AG04450 (cell line): ENCODE results near the gene CNRIP1. TPM values are rescaled to one million over a fixed set of nuclear protein-coding genes. Genes with fewer than 3 reads are reported as not detected.

ENCODE experiments used
- CTCF ChIA-PET: fragments of 300-600, 350-600 bp; formaldehyde crosslinking; extraction: SDS; loops from one replicate; lab custom pipeline; 2022; ENCODE audit warnings: antibody characterized with exemption, inconsistent platforms; lab: Charles Lee
- POLR2A ChIA-PET: fragments of 350-600 bp; formaldehyde crosslinking; extraction: SDS; loops from one replicate; lab custom pipeline; 2021; ENCODE audit warnings: antibody characterized with exemption, inconsistent platforms; lab: Yijun Ruan, JAX
- DNase-seq: peaks from one replicate; pipeline ENCODE4 v3.0.0-alpha.2; 2011; ENCODE audit warnings: low read depth, low spot score
- H3K27ac ChIP-seq: one replicate; pipeline ENCODE4 v1.5.1; 2012; ENCODE audit warnings: low read depth, low read length, control low read depth
- H3K27me3 ChIP-seq: one replicate; pipeline ENCODE4 v1.6.0; 2012; ENCODE audit warnings: low read length; ENCODE audit not compliant: control insufficient read depth, insufficient read depth
- H3K4me3 ChIP-seq: 2 replicates; pipeline ENCODE4 v1.5.1; 2011; ENCODE audit warnings: mild to moderate bottlenecking, low read depth, low read length, control low read depth
- H3K9me3 ChIP-seq: 2 replicates; pipeline ENCODE4 v1.5.1; 2012; ENCODE audit warnings: low read length; ENCODE audit not compliant: control insufficient read depth, insufficient read depth
- polyA plus RNA-seq: library from polyadenylated mRNA; depleted of rRNA; stranded (reverse); fragments of >200 nt; gene quantifications from 2 replicates; pipeline ENCODE4 v1.2.3, GENCODE V29; 2011
- TF ChIP-seq, protein P1 (sequence below): IDR thresholded peaks from 2 replicates; pipeline ENCODE4 v1.5.1; 2011; ENCODE audit warnings: low read depth, low read length, control low read depth, inconsistent platforms

The CNRIP1 gene
- polyA plus RNA-seq, 1 experiment, result 61.6 TPM

DNA sequence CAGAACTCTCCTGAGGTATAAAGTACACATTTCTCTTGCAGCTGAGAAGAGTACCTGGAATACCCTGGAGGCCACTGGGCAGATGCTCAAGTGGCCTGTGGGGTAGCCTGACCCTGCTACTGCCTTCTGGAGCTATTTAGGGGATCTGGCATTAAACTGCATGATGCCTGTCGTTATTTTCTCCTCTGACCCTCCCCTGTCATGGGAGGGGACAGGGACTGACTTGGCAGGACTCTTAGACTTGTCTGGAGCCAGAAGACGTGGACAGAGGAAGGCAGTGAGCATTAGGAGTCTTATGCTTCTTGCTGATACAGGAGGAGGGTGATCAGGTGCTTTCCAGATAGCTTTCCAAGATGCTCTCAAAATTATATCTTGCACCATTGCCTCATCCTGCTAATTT is 24.8 kb downstream of the CNRIP1 start:
- DNase-seq, result no peak
- H3K9me3 ChIP-seq, result no peaks in the 10 kb centered on the region
- TF ChIP-seq, protein P1, sequence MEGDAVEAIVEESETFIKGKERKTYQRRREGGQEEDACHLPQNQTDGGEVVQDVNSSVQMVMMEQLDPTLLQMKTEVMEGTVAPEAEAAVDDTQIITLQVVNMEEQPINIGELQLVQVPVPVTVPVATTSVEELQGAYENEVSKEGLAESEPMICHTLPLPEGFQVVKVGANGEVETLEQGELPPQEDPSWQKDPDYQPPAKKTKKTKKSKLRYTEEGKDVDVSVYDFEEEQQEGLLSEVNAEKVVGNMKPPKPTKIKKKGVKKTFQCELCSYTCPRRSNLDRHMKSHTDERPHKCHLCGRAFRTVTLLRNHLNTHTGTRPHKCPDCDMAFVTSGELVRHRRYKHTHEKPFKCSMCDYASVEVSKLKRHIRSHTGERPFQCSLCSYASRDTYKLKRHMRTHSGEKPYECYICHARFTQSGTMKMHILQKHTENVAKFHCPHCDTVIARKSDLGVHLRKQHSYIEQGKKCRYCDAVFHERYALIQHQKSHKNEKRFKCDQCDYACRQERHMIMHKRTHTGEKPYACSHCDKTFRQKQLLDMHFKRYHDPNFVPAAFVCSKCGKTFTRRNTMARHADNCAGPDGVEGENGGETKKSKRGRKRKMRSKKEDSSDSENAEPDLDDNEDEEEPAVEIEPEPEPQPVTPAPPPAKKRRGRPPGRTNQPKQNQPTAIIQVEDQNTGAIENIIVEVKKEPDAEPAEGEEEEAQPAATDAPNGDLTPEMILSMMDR, result no peak
- no peak overlapping the region for H3K27ac ChIP-seq
- no peak overlapping the region for H3K4me3 ChIP-seq
- no peaks in the 10 kb centered on the region for H3K27me3 ChIP-seq
- POLR2A ChIA-PET, result no interaction called here
- CTCF ChIA-PET, result interaction anchor here (1.9 kb wide), 1 partner anchor 12 kb away, joined by 7 read pairs; no protein-coding TSS in a partner anchor

DNA sequence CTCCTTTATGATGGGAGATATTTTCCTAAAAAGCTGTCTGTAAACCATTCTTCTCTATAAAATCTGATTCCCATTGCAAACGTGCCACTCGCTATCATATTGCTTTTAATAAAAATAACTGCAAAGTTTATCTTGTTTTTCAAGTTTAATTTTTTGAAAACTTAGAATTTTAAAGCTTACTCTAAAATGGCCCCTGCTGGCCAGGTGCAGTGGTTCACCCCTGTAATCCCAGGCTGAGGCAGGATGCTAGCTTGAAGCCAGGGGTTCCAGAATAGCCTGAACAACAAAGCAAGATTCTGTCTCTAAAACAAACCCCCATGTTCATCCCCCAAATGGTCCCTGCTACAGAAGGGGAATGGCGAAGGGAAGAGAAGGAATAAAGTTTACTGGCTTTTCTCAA is 25.6 kb downstream of the CNRIP1 start:
- Histone ChIP-seq H3K4me3 (no peak overlapping the region), H3K9me3 (no peaks in the 10 kb centered on the region), H3K27ac (no peak overlapping the region), H3K27me3 (no peaks in the 10 kb centered on the region)
- ChIA-PET CTCF (interaction anchor here (4.8 kb wide), 1 partner anchor 172 kb away, joined by 38 read pairs; no protein-coding TSS in a partner anchor), POLR2A (no interaction called here)
- DNase-seq, result no peak
- TF ChIP-seq, protein P1, result peak; percentile 17; the same call in 1 of the 2 replicates

DNA sequence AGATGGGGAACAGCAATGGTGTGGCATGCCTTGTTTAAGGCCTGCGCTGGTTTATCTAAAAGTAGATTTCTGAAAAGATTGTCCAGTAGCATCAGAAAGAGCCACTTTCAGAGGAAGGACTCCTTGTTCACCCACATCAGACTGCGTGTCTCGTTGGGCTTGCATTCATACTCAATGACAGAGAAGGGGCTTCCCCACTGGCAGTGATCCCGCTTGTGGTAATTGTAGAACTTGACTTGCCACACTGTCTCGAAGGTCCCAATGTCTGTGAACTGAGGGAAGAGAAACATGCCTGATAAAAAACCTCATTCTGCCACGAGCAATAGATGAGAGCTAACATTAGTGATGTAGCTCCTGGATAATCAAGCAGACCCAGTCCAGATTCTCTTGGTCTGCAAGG is 26.0 kb downstream of the CNRIP1 start:
- POLR2A ChIA-PET, result no interaction called here
- H3K27me3 ChIP-seq, result no peaks in the 10 kb centered on the region
- DNase-seq, result no peak
- TF ChIP-seq, protein P1, result no peak
- no peaks in the 10 kb centered on the region for H3K9me3 ChIP-seq
- no peak overlapping the region for H3K4me3 ChIP-seq
- CTCF ChIA-PET, result interaction anchor here (2.7 to 4.8 kb wide), 2 partner anchors 11 to 171 kb away, joined by 14 to 38 read pairs; no protein-coding TSS in a partner anchor
- H3K27ac ChIP-seq, result no peak overlapping the region

DNA sequence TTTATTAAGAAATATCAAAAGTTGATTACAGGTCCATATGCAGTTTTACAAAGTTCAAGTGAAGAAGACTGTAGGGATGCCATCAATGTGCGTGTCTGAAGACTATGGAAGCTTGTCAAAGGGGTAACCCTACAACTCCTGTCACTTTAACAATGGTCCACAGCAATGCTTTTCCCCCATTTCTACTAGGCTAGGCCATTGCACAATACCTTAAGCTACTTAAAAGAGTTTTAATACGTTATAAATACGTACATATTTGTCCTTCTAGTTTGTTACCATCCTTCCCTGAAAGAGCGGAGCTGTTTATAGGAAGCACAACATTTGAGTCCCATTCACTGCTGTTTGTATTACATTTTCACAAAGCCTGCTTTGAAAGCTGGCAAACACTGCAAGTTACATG is 26.7 kb downstream of the CNRIP1 start:
- Histone ChIP-seq H3K27ac (no peak overlapping the region), H3K4me3 (no peak overlapping the region), H3K27me3 (no peaks in the 10 kb centered on the region), H3K9me3 (no peaks in the 10 kb centered on the region)
- TF ChIP-seq, protein P1, result no peak
- DNase-seq, result no peak
- CTCF ChIA-PET, result interaction anchor here (1.0 to 4.8 kb wide), 8 partner anchors 8 to 238 kb away, joined by 3 to 38 read pairs (median 5); no protein-coding TSS in a partner anchor
- POLR2A ChIA-PET, result no interaction called here

DNA sequence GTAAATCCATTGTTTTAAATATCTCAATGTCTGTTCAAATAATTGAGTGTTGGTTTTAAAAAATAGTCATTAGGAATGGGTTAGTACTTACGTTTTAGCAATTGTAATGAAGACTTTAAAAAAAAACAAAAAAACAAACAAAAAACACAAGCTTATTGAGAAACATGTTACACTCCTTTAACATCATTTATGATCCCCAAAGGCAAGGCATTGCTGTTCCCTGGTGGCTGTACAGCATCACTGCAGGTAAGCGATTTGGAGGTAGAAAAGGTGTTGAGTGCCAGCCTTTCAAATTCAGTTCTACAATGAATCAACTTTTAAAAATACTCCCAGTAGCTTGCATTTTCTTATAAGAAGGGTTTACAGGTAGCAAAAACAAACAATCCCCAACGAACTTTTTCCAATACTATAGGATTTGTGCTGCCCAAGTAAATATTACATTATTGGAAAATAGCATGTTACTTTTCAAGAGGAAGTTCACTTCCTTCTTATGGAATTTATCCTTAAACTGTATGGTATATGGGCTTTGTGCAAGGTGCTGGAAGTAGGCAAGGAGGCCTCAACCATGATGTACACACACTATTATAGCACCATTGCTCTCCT is 27.5 kb downstream of the CNRIP1 start:
- POLR2A ChIA-PET, result interaction anchor here (0.6 kb wide), 1 partner anchor 81 kb away, joined by 3 read pairs; no protein-coding TSS in a partner anchor
- DNase-seq, result no peak
- TF ChIP-seq, protein P1, result peak; percentile 81
- no peak overlapping the region for H3K4me3 ChIP-seq
- H3K9me3 ChIP-seq, result no peaks in the 10 kb centered on the region
- no peak overlapping the region for H3K27ac ChIP-seq
- H3K27me3 ChIP-seq, result no peaks in the 10 kb centered on the region
- CTCF ChIA-PET, result interaction anchor here (0.5 to 4.8 kb wide), 26 partner anchors 9 to 721 kb away, joined by 3 to 38 read pairs (median 4); partner anchors contain the start of genes ANTXR1 and PNO1
